Heart right ventricle (tissue), 16 donors: Measurements from ENCODE around the gene PSENEN. TPM values are rescaled to one million over a fixed set of nuclear protein-coding genes. Genes with fewer than 3 reads are reported as not detected.

Source experiments
- ATAC-seq, 8 donors: fragments of 200-7000 bp; cut with Tn5 transposase; one replicate each; pipeline ENCODE4 v1.9.1; 2020; ENCODE audit warnings: mild to moderate bottlenecking in 8 of 8, moderate library complexity in 8 of 8, moderate number of reproducible peaks in 1 of 8
- DNase-seq, 2 donors: peaks; one replicate each; pipeline ENCODE4 v3.0.0-alpha.2; 2020
- H3K27ac ChIP-seq, 10 donors: fragments of 200-600 bp; sonication (generic) in 2 of 10; one replicate each; pipeline versions ENCODE4 v1.5.0 to v1.8.0; 2020 to 2022; ENCODE audit warnings: mild to moderate bottlenecking in 3 of 10
- H3K27me3 ChIP-seq, 7 donors: fragments of 200-600 bp; one replicate each; pipeline ENCODE4 v1.8.0; 2021 to 2022; ENCODE audit warnings: mild to moderate bottlenecking in 2 of 7
- H3K36me3 ChIP-seq, 9 donors: fragments of 200-600 bp; sonication (generic) in 1 of 9; one replicate each; pipeline versions ENCODE4 v1.5.0 to v1.8.0; 2020 to 2022; ENCODE audit warnings: mild to moderate bottlenecking in 2 of 9
- H3K4me1 ChIP-seq, 9 donors: fragments of 200-600 bp; sonication (generic) in 1 of 9; one replicate each; pipeline versions ENCODE4 v1.5.0 to v1.8.0; 2020 to 2022; ENCODE audit warnings: mild to moderate bottlenecking in 4 of 9
- H3K4me3 ChIP-seq, 10 donors: fragments of 200-600 bp; sonication (generic) in 2 of 10; one replicate each; pipeline versions ENCODE4 v1.5.0 to v1.8.0; 2020 to 2022; ENCODE audit warnings: mild to moderate bottlenecking in 7 of 10, moderate library complexity in 2 of 10
- H3K9me3 ChIP-seq, 11 donors: fragments of 200-600 bp in 10 of 11; sonication (generic) in 2 of 11; one replicate each; pipeline versions ENCODE4 v1.5.0 to v1.8.0; 2013 to 2022; ENCODE audit warnings: mild to moderate bottlenecking in 2 of 11, control low read depth in 1 of 11, moderate library complexity in 1 of 11
- WGBS, 2 donors: extraction: QIAGEN DNeasy Blood & Tissue Kit; methylation state at CpG; one replicate each; pipeline ENCODE4 v1.1.7; 2013; ENCODE audit warnings: inconsistent platforms in 1 of 2; 5-methylcytosine and 5-hydroxymethylcytosine counted together
- intact Hi-C, 10 donors: fragments of 100-400 bp; cut with DNase I; formaldehyde crosslinking; loops; one replicate each; pipeline versions ENCODE4 v1.11.1 to v1.14.2; 2022
- polyA plus RNA-seq, 2 donors: library from polyadenylated mRNA; stranded (reverse); fragments of 200-250 nt; gene quantifications; one replicate each; pipeline ENCODE4 v1.2.3, GENCODE V29; 2013
- total RNA-seq, 10 donors: library from RNA; stranded (reverse); fragmentation: NEBNext Ultra II Directional in 3 of 10; extraction: Animal tissue kit (Norgen Biotek cat#: 25700) in 3 of 10; gene quantifications; one replicate each; pipeline versions ENCODE4 v1.2.1 to v1.2.4, GENCODE V29; 2021 to 2023
- TF ChIP-seq, protein P1 (sequence below), 9 donors: fragments of 200-600 bp; sonication (generic) in 2 of 9; IDR thresholded peaks; one replicate each; pipeline versions ENCODE4 v1.5.0 to v1.8.0; 2021 to 2022; ENCODE audit warnings: antibody characterized with exemption in 9 of 9, mild to moderate bottlenecking in 5 of 9, moderate library complexity in 1 of 9
- donor health status: Arrhythmogenic right ventricular cardiomyopathy.
- donor health status: ischemic (EF 13 %, LVEDD 7.1; RV severe dilation, severe dysfunction).
- donor health status: healthy with polysubstance abuse.
- donor health status: DM: no; HTN: yes; CAD: no.
- donor health status: DM: no; HTN: no; CAD: no.
- donor health status: ischemic (EF 25% LVEDD 6.9; RV normal size, moderate dysfunction).
- donor health status: ischemic (EF 25% LVEDD 5.7; RV mildly dilated, moderate dysfunction).
- donor health status: healthy.
- donor health status: DM: yes; HTN: yes; CAD: no.
- donor health status: Ischemic cardiomyopathy.
- donor health status: ischemic (EF 35%, LVEDD 5.7; RV mildly dilated, moderate dysfunction).
- donor health status: nonischemic (EF 11% LVEDD 7.7; RV severe dilation, severe dysfunction).
- donor health status: DM: yes; HTN: yes; CAD: no.
- donor health status: PGD.
- donor health status: ischemic (EF 29% LVEDD 5.4; RV normal size, mild dysfunction).
- donor health status: nonischemic (EF 23%, LVEDD 6.1; RV moderate dilation, normal function).

PSENEN gene
- total and polyA plus RNA-seq, 12 donors, result 34.8 to 149 (median 47.2) TPM

DNA sequence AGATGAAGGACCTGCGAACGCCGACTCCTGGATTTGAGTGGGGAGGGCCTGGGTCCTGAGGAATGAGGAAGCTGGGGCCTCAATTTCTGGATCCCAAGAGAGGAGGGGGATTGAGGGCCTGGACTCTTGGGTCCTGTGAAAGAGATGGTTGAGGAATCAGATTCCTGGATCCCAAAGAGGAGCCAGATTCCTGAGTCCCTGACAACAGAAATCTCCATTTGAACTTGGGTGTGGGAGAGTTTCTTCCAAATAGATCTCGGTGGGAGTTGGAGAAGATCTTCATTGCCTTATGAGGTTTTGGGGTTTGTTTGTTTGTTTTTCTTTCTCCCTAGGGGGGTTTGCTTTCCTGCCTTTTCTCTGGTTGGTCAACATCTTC lies 624 bp downstream of the PSENEN start:
- intact Hi-C loops, result loop anchor here in 3 of 10 donors (5.0 to 10.0 kb wide), 2 partner anchors 186 to 189 kb away; partner anchors contain the start of gene LRFN3 (in 2 of the 3)
- Histone ChIP-seq H3K27ac (peak overlapping the region in 9 of 10 donors; percentile 23 to 100 (median 100)), H3K4me3 (peak overlapping the region; percentile 56 to 97 (median 84)), H3K27me3 (no peaks in the 10 kb centered on the region), H3K36me3 (peaks cover 0 to 12% (median 0%) of the 10 kb centered on the region in 9 donors), H3K9me3 (no peaks in the 10 kb centered on the region), H3K4me1 (peaks cover 7 to 76% (median 46%) of the 10 kb centered on the region in 9 donors)
- WGBS, 2 donors, result 1 to 13% methylated on average over 4 of the region's 4 CpGs
- TF ChIP-seq, protein P1, sequence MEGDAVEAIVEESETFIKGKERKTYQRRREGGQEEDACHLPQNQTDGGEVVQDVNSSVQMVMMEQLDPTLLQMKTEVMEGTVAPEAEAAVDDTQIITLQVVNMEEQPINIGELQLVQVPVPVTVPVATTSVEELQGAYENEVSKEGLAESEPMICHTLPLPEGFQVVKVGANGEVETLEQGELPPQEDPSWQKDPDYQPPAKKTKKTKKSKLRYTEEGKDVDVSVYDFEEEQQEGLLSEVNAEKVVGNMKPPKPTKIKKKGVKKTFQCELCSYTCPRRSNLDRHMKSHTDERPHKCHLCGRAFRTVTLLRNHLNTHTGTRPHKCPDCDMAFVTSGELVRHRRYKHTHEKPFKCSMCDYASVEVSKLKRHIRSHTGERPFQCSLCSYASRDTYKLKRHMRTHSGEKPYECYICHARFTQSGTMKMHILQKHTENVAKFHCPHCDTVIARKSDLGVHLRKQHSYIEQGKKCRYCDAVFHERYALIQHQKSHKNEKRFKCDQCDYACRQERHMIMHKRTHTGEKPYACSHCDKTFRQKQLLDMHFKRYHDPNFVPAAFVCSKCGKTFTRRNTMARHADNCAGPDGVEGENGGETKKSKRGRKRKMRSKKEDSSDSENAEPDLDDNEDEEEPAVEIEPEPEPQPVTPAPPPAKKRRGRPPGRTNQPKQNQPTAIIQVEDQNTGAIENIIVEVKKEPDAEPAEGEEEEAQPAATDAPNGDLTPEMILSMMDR (IDR thresholded peaks at IDR 0.05), result no peak
- DNase-seq (no peak), ATAC-seq (no peak)

DNA sequence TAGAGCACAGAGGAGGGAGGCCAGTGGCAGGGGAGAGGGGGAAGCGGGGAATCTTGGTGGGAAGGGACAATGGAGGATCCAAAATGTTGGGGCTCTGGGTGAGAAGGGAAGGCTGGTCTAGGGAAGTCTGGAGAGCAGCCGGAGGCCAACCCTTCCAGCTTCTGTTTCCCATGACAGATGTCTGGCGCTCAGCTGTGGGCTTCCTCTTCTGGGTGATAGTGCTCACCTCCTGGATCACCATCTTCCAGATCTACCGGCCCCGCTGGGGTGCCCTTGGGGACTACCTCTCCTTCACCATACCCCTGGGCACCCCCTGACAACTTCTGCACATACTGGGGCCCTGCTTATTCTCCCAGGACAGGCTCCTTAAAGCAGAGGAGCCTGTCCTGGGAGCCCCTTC lies 1.1 kb downstream of the PSENEN start:
- intact Hi-C loops, result loop anchor here in 3 of 10 donors (5.0 to 10.0 kb wide), 2 partner anchors 186 to 188 kb away; partner anchors contain the start of gene LRFN3 (in 2 of the 3)
- peaks cover 7 to 71% (median 44%) of the 10 kb centered on the region in 9 donors for H3K4me1 ChIP-seq
- peak overlapping the region in 2 of 10 donors; percentile 97 to 100 for H3K27ac ChIP-seq
- peak overlapping the region in 5 of 10 donors; percentile 69 to 86 (median 83) for H3K4me3 ChIP-seq
- WGBS, 2 donors, result 86 to 90% methylated on average over 5 of the region's 5 CpGs
- peaks cover 0 to 13% (median 0%) of the 10 kb centered on the region in 9 donors for H3K36me3 ChIP-seq
- no peak for ATAC-seq
- H3K27me3 ChIP-seq, result no peaks in the 10 kb centered on the region
- H3K9me3 ChIP-seq, result no peaks in the 10 kb centered on the region
- TF ChIP-seq, protein P1 (IDR thresholded peaks at IDR 0.05), result no peak
- no peak for DNase-seq

DNA sequence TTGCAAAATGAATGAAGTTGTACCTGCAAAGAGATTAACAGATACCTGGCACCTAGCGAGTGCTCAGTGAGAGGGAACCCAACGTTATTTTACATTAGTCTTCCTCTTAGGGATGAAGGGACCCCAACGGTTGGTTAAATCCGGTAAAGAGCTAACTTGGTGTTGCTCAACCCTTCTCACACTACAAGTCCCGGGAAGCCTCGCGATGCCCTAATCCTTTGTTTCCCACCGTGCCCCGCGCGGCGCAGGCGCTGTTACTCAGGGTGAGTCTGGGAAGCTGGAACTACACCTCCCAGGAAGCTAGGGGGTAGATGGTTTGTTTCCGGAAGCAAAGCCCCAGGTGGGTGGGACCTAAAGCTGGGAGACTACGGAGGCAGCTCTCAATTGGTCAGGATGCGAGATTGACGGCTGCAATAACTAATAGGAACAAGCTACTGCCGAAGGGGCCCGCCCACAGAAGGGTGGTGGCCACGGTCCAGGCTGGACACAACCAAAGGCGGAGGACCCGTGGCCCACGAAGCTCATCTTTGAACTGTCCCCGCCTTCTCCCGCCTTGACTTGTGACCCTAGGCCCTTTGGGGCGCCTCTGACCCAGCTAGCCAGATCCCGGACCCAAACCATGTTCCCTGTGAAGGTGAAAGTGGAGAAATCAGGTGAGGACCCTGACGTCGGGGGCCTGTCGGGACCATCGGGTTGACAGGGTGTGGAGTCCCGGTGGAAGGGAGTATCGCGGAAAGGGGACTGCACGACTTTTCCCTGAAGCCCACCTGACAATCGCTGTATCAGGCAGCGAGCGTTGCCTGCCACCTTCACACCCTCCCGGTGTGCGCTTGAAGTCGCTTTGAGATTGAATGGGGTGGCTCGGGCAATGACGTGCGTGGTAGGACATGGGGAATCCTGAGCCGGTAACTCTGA lies 2.9 kb downstream of the PSENEN start, which contains the start of gene LIN37:
Gene LIN37, plus strand, starts transcription at position 471 of the 915 bp plus-strand sequence. Its CDS starts 149 bp downstream, at position 620.
- Histone ChIP-seq H3K36me3 (peaks cover 0 to 29% (median 7%) of the 10 kb centered on the region in 9 donors), H3K4me3 (peak within 1 kb of the TSS; percentile 67 to 97 (median 88)), H3K4me1 (peaks cover 7 to 63% (median 44%) of the 10 kb centered on the region in 9 donors), H3K27ac (peak within 1 kb of the TSS; percentile 54 to 93 (median 84)), H3K9me3 (no peaks in the 10 kb centered on the region), H3K27me3 (no peaks in the 10 kb centered on the region)
- TF ChIP-seq, protein P1 (IDR thresholded peaks at IDR 0.05), result peak in 6 of 9 donors; percentile 5 to 38 (median 21)
- DNase-seq (peak; percentile 98 to 99), ATAC-seq (peak; percentile 79 to 90 (median 87))
- intact Hi-C loops, result loop anchor here in 4 of 10 donors (1.0 to 10.0 kb wide), 4 partner anchors 9 to 186 kb away; partner anchors contain the start of genes LRFN3 (in 2 of the 4) and HSPB6 (in 1 of the 4)
- 0 to 1% methylated on average over 45 of the region's 45 CpGs for WGBS, 2 donors

DNA sequence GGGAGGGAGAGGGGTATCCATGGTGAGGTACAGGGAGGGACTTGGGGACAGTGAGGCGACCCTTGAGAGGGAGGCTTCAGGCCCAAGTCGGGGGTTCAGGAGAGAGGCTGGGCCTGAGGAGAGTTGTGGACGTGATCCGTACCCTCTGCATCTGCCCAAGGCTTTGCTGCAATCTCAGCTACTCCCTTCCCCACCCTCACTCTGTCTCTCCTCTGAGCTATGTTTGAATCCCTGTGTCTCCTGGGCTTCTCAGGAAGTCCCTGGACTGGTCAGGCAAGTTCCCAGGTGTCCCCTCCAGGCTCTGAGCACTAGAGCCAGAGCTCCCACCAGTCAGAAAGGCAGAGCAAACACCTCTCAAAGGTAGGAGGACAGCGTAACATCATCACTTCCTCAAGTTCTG lies 4.7 kb downstream of the PSENEN start:
- Histone ChIP-seq H3K4me3 (no peak overlapping the region), H3K36me3 (peaks cover 0 to 35% (median 18%) of the 10 kb centered on the region in 9 donors), H3K4me1 (peaks cover 7 to 60% (median 37%) of the 10 kb centered on the region in 9 donors), H3K27ac (no peak overlapping the region), H3K27me3 (peaks cover 0 to under 1% (median 0%) of the 10 kb centered on the region in 7 donors), H3K9me3 (no peaks in the 10 kb centered on the region)
- ATAC-seq, result no peak
- 91 to 95% methylated on average over 5 of the region's 5 CpGs for WGBS, 2 donors
- TF ChIP-seq, protein P1 (IDR thresholded peaks at IDR 0.05), result no peak
- intact Hi-C loops, result loop anchor here in 1 of 10 donors (5.0 kb wide), 1 partner anchor 33 kb away; the partner anchor contains the start of gene KMT2B
- no peak for DNase-seq
